Measurements from ENCODE around the gene SURF1.

SURF1 gene

GRCh38 chr9:133390713-133391112, 34.4 kb upstream of the SURF1 start:
- TF ChIP-seq CTCF (IDR thresholded peaks at IDR 0.05; ENCODE audit: low read depth, low read length), result no peak
- DNase-seq (ENCODE audit: extremely low read depth, low read depth), result no peak

GRCh38 chr9:133389562-133389961, 33.3 kb upstream of the SURF1 start:
- DNase-seq (ENCODE audit: extremely low read depth, low read depth), result no peak
- TF ChIP-seq CTCF (IDR thresholded peaks at IDR 0.05; ENCODE audit: low read depth, low read length), result no peak

GRCh38 chr9:133389025-133389557, 32.8 kb upstream of the SURF1 start:
- TF ChIP-seq CTCF (IDR thresholded peaks at IDR 0.05; ENCODE audit: low read depth, low read length), result no peak
- no peak for DNase-seq (ENCODE audit: extremely low read depth, low read depth)

- no peak for TF ChIP-seq CTCF (IDR thresholded peaks at IDR 0.05; ENCODE audit: low read depth, low read length)
- no peak for DNase-seq (ENCODE audit: extremely low read depth, low read depth)
These were observed 31.4 kb upstream of the SURF1 start for GRCh38 chr9:133387680-133388079.

- no peak for TF ChIP-seq CTCF (IDR thresholded peaks at IDR 0.05; ENCODE audit: low read depth, low read length)
- no peak for DNase-seq (ENCODE audit: extremely low read depth, low read depth)
These were observed 30.1 kb upstream of the SURF1 start for GRCh38 chr9:133386338-133386737.

GRCh38 chr9:133385452-133385851, 29.2 kb upstream of the SURF1 start:
- TF ChIP-seq CTCF (IDR thresholded peaks at IDR 0.05; ENCODE audit: low read depth, low read length), result no peak
- no peak for DNase-seq (ENCODE audit: extremely low read depth, low read depth)

- no peak for DNase-seq (ENCODE audit: extremely low read depth, low read depth)
These were observed 28.5 kb upstream of the SURF1 start for GRCh38 chr9:133384736-133385321.

More at GRCh38 chr9:133384736-133385321, 28.5 kb upstream of the SURF1 start:
- no peak for TF ChIP-seq CTCF (IDR thresholded peaks at IDR 0.05; ENCODE audit: low read depth, low read length)
